Measurements from ENCODE around the gene NDUFV2. TPM values are rescaled to one million over a fixed set of nuclear protein-coding genes. Genes with fewer than 3 reads are reported as not detected.
"Not testable (repeated sequence)": the region's sequence is repeated elsewhere in the genome, so short reads cannot be mapped to it uniquely, and the experiment has no call there.

NDUFV2 gene
- total and polyA plus RNA-seq, 2 of the 8 experiments (the other 6 are each of a cell fraction or from before 2014, with no cell fraction given) = 90.8 to 191 TPM

DNA sequence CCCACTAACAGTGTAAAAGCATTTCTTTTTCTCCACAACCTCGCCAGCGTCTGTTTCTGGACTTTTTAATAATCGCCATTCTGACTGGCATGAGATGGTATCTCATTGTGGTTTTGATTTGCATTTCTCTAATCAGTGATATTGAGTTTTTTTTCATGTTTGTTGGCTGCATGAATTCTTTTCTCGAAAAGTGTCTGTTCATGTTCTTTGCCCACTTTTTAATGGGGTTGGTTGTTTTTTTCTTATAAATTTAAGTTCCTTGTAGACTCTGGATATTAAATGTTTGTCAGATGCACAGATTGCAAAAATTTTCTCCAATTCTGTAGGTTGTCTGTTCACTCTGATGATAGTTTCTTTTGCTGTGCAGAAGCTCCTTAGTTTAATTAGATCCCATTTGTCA is 60.2 kb downstream of the NDUFV2 start:
- H3K9ac ChIP-seq (replicated peaks in 1 of 4; ENCODE audit: extremely low read depth in 1 of 4, low read depth in 3 of 4, low read length in 3 of 4); FAIRE-seq; H2AFZ ChIP-seq (ENCODE audit: low read length); H3K4me3 ChIP-seq (ENCODE audit: extremely low read depth in 1 of 4, insufficient read depth in 2 of 4, low read depth in 3 of 4, low read length in 4 of 4); H3K9me3 ChIP-seq (ENCODE audit: insufficient read depth in 2 of 2, low read depth in 1 of 2, low read length in 1 of 2); H2BK15ac ChIP-seq (ENCODE audit: low read length); DNase-seq (ENCODE audit: low read depth in 1 of 2, low spot score in 2 of 2); H3K79me1 ChIP-seq (ENCODE audit: low read depth, low read length); H2AK5ac ChIP-seq (ENCODE audit: low read depth, low read length); H2BK12ac ChIP-seq (ENCODE audit: low read depth, low read length); H3K23me2 ChIP-seq (ENCODE audit: low read depth, low read length); H2BK20ac ChIP-seq (ENCODE audit: low read length); H3K4ac ChIP-seq (replicated peaks; ENCODE audit: insufficient read length, low read depth, low read length); H3K27me3 ChIP-seq (replicated peaks in 1 of 4; ENCODE audit: control insufficient read depth in 3 of 4, extremely low read depth in 1 of 4, insufficient read depth in 3 of 4, low read length in 3 of 4); H3K4me2 ChIP-seq (ENCODE audit: insufficient read depth in 1 of 2, low read depth in 2 of 2, low read length in 2 of 2); H3K14ac ChIP-seq (ENCODE audit: insufficient read length); POLR2A ChIA-PET (ENCODE audit: partially characterized antibody); H3K27ac ChIP-seq (ENCODE audit: low read depth, low read length); H3K4me1 ChIP-seq (replicated peaks in 1 of 4; ENCODE audit: control insufficient read depth in 3 of 4, insufficient read depth in 4 of 4, low read length in 3 of 4); H2BK5ac ChIP-seq (ENCODE audit: low read depth, low read length); H3K23ac ChIP-seq (ENCODE audit: insufficient read length); H4K5ac ChIP-seq (ENCODE audit: insufficient read length, low read depth, low read length); H3K36me3 ChIP-seq (ENCODE audit: control insufficient read depth in 2 of 4, insufficient read depth in 4 of 4, low read length in 3 of 4); H4K8ac ChIP-seq (ENCODE audit: extremely low read depth, insufficient read depth, low read length); H4K20me1 ChIP-seq (replicated peaks in 1 of 2; ENCODE audit: control insufficient read depth in 1 of 2, insufficient read depth in 2 of 2, low read length in 2 of 2); H3K56ac ChIP-seq (replicated peaks; ENCODE audit: insufficient read length, low read depth, low read length); H2BK120ac ChIP-seq (replicated peaks; ENCODE audit: low read depth, low read length); H4K91ac ChIP-seq (replicated peaks; ENCODE audit: insufficient read length, low read length); H3K18ac ChIP-seq (ENCODE audit: extremely low read depth, low read length): not testable (repeated sequence)
- CTCF ChIA-PET (ENCODE audit: partially characterized antibody) = interaction anchor here (0.9 kb wide), 1 partner anchor 89 kb away, joined by 3 read pairs; no protein-coding TSS in a partner anchor
- peaks cover 3 to 65% of the 10 kb centered on the region in 2 experiments; a peak in 3 of 4 replicates for H3K79me2 ChIP-seq (ENCODE audit: control insufficient read depth in 1 of 2, insufficient read depth in 2 of 2, low read length in 2 of 2)
- 98% methylated on average over 4 of the region's 4 CpGs; no CpG with 5 or more reads in 1 of the 2 experiments for WGBS, 2 experiments (ENCODE audit: extremely low coverage in 1 of 2, insufficient coverage in 1 of 2, insufficient read length in 1 of 2, insufficient replicate concordance in 2 of 2, low coverage in 1 of 2, low lambda C conversion rate in 2 of 2, missing lambda C conversion rate in 1 of 2)

- H3K56ac ChIP-seq (replicated peaks; ENCODE audit: insufficient read length, low read depth, low read length); H4K91ac ChIP-seq (replicated peaks; ENCODE audit: insufficient read length, low read length); H3K4me1 ChIP-seq (replicated peaks in 1 of 4; ENCODE audit: control insufficient read depth in 3 of 4, insufficient read depth in 4 of 4, low read length in 3 of 4); FAIRE-seq; H3K14ac ChIP-seq (ENCODE audit: insufficient read length); H3K9ac ChIP-seq (replicated peaks in 1 of 4; ENCODE audit: extremely low read depth in 1 of 4, low read depth in 3 of 4, low read length in 3 of 4); H3K4me2 ChIP-seq (ENCODE audit: insufficient read depth in 1 of 2, low read depth in 2 of 2, low read length in 2 of 2); H2BK120ac ChIP-seq (replicated peaks; ENCODE audit: low read depth, low read length); H2BK12ac ChIP-seq (ENCODE audit: low read depth, low read length); POLR2A ChIA-PET (ENCODE audit: partially characterized antibody); H2AFZ ChIP-seq (ENCODE audit: low read length); H3K36me3 ChIP-seq (ENCODE audit: control insufficient read depth in 2 of 4, insufficient read depth in 4 of 4, low read length in 3 of 4); H3K18ac ChIP-seq (ENCODE audit: extremely low read depth, low read length); H3K4ac ChIP-seq (replicated peaks; ENCODE audit: insufficient read length, low read depth, low read length); H3K23me2 ChIP-seq (ENCODE audit: low read depth, low read length); H3K23ac ChIP-seq (ENCODE audit: insufficient read length); H2BK20ac ChIP-seq (ENCODE audit: low read length); H3K4me3 ChIP-seq (ENCODE audit: extremely low read depth in 1 of 4, insufficient read depth in 2 of 4, low read depth in 3 of 4, low read length in 4 of 4); H2AK5ac ChIP-seq (ENCODE audit: low read depth, low read length); H3K9me3 ChIP-seq (ENCODE audit: insufficient read depth in 2 of 2, low read depth in 1 of 2, low read length in 1 of 2); DNase-seq (ENCODE audit: low read depth in 1 of 2, low spot score in 2 of 2); H3K27me3 ChIP-seq (replicated peaks in 1 of 4; ENCODE audit: control insufficient read depth in 3 of 4, extremely low read depth in 1 of 4, insufficient read depth in 3 of 4, low read length in 3 of 4); H4K5ac ChIP-seq (ENCODE audit: insufficient read length, low read depth, low read length); H4K8ac ChIP-seq (ENCODE audit: extremely low read depth, insufficient read depth, low read length); H4K20me1 ChIP-seq (replicated peaks in 1 of 2; ENCODE audit: control insufficient read depth in 1 of 2, insufficient read depth in 2 of 2, low read length in 2 of 2); H3K27ac ChIP-seq (ENCODE audit: low read depth, low read length); H3K79me1 ChIP-seq (ENCODE audit: low read depth, low read length); CTCF ChIA-PET (ENCODE audit: partially characterized antibody); H2BK5ac ChIP-seq (ENCODE audit: low read depth, low read length); H2BK15ac ChIP-seq (ENCODE audit: low read length): not testable (repeated sequence)
- H3K79me2 ChIP-seq (ENCODE audit: control insufficient read depth in 1 of 2, insufficient read depth in 2 of 2, low read length in 2 of 2) = peaks cover 3 to 53% of the 10 kb centered on the region in 2 experiments; a peak in 3 of 4 replicates
These were observed 61.6 kb downstream of the NDUFV2 start for GRCh38 chr18:9164149-9164548.
